Measurements from ENCODE around the gene PGA4.
"Not testable (repeated sequence)": the region's sequence is repeated elsewhere in the genome, so short reads cannot be mapped to it uniquely, and the experiment has no call there.

The PGA4 gene

DNA sequence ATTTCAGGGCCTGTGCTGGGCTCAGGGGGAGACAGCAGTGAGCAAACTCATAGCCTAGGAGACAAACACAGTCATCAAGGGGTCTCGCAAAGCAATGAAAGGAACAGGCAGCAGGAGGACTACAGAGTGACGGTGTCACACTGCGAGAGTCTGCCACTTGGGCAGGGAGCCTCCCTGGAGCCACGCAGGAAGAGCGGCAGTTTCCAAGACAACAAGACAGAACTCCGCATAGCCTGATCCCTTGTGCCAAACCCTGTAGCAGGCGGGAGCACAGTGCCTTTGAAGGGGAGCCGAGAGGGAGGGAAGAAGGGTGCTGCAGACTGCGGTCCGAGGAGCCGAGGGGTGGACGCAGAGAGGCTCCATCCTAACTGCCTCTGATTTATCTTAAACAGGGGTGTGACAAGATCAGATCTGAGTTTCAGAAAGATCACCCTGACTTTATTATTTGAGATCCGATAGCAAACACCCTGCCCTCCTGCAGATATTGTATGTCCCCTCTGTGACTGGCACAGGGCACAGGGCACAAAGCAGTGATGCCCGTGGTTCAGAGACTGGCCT is 17.6 kb upstream of the PGA4 start:
- not testable (repeated sequence) for DNase-seq (ENCODE audit: low read depth, low spot score)

DNA sequence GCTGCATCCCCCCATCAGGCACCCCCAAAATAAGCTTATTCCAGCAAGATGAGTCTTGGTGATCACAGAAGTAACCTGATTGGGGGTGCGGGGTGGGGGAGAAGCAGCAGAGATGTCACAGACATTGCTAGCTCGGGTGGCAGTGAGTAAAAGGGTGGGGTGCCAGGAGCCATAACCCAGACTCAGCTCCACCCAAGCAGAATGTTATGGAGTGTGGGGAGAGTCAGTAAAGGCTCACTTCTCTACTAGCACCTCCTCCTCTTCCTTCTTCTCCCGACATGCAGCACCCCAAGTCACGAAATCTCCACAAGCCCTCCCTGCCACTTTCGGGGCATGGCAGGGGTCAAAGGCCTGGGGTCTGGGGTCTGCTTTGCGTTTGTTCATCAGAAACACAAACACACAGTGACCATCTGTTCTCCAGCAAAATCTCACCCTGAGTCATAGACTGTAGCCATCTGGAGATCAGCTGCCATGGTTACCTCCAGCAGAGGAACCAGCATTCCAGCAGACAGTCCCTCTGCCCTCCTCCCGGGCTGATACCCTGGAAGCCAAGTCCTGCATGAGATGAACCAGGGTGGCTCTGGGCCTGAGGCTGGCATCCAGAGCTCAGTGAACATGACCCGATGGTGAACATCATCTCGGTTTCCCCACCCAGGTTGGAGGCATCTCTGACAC is 14.4 kb upstream of the PGA4 start:
- not testable (repeated sequence) for DNase-seq (ENCODE audit: low read depth, low spot score)

DNA sequence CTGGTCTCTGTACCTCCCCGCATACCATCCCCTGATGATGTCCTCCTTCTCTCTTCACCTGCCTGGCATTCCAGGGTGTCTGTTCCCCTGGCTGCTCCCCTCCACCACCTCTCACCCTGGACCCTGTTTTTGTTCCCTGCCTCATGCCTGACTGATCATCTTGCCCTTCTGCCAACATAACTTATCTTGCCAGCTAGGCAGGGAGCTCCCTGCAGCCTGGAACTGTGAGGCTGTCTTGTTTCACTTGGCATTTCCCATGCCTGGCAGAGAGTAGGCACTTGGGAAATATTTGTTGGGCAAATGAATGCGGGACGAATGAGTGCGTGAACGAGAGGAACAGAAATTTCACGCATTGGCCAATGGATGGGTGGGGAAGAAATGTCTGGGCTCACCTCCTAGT is 11.5 kb upstream of the PGA4 start:
- DNase-seq (ENCODE audit: low read depth, low spot score) = not testable (repeated sequence)

DNA sequence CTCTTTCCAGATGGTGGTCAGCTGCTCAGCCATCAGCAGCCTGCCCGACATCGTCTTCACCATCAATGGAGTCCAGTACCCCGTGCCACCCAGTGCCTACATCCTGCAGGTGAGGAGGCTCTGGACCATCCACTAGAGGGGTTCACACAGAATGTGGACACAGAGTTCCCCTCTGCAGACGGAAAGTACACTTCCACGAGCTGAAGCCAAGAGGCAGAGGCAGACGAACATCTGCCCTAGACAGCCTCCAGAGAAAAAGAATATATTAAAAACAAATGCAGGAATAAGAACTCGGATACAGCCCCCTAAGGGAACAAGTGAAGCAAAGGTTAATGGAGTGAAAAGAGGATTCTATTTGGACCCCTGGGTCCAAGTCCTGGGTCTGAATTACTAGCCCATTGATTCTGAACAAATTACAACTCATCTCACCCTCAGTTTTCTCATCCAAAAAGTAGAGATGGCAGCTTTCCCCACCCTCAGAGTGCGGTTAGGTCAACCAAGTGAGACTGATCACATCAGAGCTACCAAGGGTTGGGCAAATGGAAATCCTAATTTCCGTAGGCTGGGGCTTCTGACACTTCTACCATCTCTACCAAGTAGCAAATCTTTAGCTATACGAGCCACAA is 10.7 kb upstream of the PGA4 start:
- DNase-seq (ENCODE audit: low read depth, low spot score) = not testable (repeated sequence)

DNA sequence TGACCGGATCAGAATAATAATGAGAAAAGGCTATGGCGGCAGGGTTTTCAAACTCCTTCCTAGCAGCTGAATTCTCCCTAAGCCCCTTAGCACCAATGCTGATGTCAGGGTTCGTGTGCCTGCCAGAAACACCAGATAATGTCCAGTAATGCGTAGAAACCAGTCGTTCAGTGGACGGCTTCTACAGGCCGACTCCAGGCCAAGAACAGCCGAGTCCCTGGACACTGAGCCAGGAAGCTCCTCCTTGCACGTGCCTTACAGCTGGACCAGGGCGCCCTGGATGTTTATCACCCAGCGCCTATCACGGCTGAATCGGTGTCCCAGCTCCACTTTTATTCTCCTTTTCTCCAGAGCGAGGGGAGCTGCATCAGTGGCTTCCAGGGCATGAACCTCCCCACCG is 9.9 kb upstream of the PGA4 start:
- not testable (repeated sequence) for DNase-seq (ENCODE audit: low read depth, low spot score)

DNA sequence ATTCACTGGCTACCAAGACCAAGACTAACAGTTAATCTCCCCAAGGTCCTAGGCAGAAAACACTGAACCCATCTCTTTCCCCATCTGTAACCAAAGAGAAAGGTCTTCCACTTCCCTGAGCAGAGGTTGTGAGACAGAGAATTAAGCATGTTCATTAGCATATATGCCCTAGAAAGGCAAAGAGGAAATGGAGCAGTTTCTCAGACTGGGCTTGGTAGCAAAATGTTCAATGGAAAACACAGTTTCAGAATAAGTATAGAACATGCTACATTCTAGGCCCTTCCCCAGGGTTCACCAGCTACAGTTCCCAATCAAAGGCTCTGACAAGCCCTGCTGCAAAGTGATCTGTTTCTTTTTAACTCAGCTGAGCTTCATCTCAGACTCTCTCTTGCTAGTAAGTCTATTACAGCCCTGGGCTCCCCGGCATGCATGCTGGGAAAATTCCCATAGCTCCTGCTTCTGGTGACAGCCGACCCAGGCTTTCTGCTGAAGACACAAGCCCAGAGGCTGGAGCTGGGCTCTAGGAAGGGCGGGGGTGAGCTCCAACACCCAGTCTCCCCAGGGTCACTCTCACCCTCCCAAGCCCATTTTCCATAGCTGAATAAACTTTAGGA is 8.3 kb upstream of the PGA4 start:
- not testable (repeated sequence) for DNase-seq (ENCODE audit: low read depth, low spot score)

DNA sequence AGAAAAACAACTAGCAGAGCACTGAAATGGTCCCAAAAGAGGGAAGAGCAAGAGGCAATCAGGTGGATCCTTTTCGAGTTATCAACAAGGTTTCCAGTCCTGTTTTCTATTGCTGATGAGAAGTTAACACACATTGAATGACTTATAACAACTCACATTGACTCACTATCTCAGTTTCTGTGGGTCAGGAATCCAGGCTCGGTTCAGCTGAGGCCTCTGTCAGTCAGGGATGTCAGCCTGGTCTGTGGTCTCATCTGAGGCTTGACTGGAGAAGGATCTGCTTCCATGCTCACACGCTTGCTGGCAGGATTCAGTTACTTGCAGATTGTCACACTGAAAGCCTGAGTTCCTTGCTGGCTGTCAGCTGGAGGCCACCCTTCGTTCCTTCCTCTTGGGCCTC is 3.8 kb upstream of the PGA4 start:
- DNase-seq (ENCODE audit: low read depth, low spot score) = not testable (repeated sequence)

DNA sequence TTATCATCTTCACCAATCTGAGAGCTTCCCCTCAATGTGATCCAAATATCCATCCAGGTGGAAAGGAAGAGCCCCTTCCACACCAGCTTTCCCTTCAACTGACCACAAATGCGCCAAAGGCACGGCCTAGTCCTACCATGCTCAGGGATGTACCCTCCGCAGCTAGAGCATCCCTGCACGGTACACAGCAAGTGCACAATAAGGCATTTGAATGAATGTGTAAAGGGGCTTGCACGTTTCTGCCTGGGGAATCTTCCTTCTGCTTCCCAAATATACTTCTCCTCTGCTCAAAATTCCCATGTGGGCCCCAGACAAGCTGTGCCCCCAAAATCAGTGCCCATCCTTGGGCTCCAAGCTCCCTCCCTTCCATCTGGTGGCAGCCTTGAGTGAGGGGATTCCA is 3.1 kb upstream of the PGA4 start:
- DNase-seq (ENCODE audit: low read depth, low spot score) = not testable (repeated sequence)

DNA sequence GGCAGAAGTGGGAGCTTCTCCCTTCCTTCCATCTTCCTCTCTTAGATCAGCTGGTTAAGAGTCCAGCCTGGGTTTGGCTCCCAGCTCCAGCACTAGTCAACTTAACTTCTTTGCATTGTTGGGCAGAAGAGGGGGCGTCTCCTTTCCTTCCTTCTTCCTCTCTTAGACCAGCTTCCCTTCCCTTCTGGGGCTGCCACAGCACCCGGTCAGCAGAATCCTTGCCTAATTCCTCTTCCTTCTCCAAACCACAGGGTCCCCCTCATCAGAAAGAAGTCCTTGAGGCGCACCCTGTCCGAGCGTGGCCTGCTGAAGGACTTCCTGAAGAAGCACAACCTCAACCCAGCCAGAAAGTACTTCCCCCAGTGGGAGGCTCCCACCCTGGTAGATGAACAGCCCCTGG is 545 bp downstream of the PGA4 start:
- not testable (repeated sequence) for DNase-seq (ENCODE audit: low read depth, low spot score)

DNA sequence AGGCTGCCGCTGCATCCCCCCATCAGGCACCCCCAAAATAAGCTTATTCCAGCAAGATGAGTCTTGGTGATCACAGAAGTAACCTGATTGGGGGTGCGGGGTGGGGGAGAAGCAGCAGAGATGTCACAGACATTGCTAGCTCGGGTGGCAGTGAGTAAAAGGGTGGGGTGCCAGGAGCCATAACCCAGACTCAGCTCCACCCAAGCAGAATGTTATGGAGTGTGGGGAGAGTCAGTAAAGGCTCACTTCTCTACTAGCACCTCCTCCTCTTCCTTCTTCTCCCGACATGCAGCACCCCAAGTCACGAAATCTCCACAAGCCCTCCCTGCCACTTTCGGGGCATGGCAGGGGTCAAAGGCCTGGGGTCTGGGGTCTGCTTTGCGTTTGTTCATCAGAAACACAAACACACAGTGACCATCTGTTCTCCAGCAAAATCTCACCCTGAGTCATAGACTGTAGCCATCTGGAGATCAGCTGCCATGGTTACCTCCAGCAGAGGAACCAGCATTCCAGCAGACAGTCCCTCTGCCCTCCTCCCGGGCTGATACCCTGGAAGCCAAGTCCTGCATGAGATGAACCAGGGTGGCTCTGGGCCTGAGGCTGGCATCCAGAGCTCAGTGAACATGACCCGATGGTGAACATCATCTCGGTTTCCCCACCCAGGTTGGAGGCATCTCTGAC is 4.5 kb downstream of the PGA4 start:
- not testable (repeated sequence) for DNase-seq (ENCODE audit: low read depth, low spot score)

DNA sequence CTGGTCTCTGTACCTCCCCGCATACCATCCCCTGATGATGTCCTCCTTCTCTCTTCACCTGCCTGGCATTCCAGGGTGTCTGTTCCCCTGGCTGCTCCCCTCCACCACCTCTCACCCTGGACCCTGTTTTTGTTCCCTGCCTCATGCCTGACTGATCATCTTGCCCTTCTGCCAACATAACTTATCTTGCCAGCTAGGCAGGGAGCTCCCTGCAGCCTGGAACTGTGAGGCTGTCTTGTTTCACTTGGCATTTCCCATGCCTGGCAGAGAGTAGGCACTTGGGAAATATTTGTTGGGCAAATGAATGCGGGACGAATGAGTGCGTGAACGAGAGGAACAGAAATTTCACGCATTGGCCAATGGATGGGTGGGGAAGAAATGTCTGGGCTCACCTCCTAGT is 7.3 kb downstream of the PGA4 start:
- not testable (repeated sequence) for DNase-seq (ENCODE audit: low read depth, low spot score)

DNA sequence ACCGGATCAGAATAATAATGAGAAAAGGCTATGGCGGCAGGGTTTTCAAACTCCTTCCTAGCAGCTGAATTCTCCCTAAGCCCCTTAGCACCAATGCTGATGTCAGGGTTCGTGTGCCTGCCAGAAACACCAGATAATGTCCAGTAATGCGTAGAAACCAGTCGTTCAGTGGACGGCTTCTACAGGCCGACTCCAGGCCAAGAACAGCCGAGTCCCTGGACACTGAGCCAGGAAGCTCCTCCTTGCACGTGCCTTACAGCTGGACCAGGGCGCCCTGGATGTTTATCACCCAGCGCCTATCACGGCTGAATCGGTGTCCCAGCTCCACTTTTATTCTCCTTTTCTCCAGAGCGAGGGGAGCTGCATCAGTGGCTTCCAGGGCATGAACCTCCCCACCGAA is 8.9 kb downstream of the PGA4 start:
- not testable (repeated sequence) for DNase-seq (ENCODE audit: low read depth, low spot score)

DNA sequence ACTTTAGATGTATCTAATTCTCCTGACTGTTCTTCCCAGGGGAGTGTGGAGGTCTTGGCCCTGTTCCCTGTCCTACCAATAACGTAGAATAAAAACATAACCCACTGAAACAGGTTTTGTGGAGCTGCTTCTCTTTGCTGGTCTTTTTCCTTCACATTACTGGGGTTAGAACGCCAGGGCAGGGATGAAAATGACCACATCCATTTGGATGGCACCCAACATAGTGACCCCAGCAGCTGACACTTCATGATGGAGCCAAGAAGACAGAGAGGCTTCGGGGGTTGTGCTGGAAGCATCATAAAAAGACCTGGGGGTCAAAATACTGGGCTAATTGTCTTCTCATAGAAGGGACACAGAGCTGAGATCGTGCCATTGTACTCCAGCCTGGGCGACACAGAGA is 9.4 kb downstream of the PGA4 start:
- DNase-seq (ENCODE audit: low read depth, low spot score) = not testable (repeated sequence)

DNA sequence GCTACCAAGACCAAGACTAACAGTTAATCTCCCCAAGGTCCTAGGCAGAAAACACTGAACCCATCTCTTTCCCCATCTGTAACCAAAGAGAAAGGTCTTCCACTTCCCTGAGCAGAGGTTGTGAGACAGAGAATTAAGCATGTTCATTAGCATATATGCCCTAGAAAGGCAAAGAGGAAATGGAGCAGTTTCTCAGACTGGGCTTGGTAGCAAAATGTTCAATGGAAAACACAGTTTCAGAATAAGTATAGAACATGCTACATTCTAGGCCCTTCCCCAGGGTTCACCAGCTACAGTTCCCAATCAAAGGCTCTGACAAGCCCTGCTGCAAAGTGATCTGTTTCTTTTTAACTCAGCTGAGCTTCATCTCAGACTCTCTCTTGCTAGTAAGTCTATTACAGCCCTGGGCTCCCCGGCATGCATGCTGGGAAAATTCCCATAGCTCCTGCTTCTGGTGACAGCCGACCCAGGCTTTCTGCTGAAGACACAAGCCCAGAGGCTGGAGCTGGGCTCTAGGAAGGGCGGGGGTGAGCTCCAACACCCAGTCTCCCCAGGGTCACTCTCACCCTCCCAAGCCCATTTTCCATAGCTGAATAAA is 10.5 kb downstream of the PGA4 start:
- DNase-seq (ENCODE audit: low read depth, low spot score) = not testable (repeated sequence)

DNA sequence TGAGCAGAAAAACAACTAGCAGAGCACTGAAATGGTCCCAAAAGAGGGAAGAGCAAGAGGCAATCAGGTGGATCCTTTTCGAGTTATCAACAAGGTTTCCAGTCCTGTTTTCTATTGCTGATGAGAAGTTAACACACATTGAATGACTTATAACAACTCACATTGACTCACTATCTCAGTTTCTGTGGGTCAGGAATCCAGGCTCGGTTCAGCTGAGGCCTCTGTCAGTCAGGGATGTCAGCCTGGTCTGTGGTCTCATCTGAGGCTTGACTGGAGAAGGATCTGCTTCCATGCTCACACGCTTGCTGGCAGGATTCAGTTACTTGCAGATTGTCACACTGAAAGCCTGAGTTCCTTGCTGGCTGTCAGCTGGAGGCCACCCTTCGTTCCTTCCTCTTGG is 15.0 kb downstream of the PGA4 start:
- not testable (repeated sequence) for DNase-seq (ENCODE audit: low read depth, low spot score)

DNA sequence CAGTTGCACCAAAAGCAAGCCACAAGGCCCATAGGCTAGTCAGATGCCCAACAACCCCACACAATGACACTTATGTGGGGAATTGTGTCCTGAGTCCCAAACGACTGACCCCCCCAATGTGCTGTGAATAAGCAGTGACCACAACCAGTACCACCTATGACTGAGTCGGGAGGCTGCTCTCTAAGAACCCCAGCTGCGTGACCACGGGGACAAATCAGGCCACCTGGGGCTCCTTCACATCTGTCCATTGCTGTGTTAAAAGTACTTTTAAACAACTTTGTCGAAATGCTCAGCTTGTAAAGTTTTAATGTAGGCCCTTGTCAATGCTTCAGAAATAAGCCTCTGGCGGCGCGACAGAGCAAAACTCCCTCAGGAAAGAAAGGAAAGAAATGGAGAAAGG is 18.1 kb downstream of the PGA4 start:
- DNase-seq (ENCODE audit: low read depth, low spot score) = not testable (repeated sequence)

DNA sequence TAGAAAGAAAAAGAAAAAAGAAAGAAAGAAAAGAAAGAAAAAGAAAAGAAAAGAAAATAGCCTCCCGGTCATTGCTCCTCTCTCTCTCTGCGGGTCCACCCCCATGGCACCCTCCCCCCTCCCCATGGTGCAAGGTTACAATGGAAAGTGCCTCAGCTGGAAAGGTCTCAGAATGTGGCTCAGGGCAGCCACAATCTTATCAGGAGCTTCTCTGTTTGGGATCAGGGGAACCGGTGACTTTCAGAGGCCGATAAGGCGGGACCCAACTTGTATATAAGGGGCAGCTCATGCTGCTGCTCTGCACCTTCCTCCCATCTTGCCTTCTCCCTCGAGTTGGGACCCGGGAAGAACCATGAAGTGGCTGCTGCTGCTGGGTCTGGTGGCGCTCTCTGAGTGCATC is 18.7 kb downstream of the PGA4 start, which contains the start of gene PGA5:
Gene PGA5, plus strand, starts transcription at position 301 of the 400 bp plus-strand sequence. Its CDS starts 52 bp downstream, at position 353.
- DNase-seq (ENCODE audit: low read depth, low spot score) = not testable (repeated sequence)

DNA sequence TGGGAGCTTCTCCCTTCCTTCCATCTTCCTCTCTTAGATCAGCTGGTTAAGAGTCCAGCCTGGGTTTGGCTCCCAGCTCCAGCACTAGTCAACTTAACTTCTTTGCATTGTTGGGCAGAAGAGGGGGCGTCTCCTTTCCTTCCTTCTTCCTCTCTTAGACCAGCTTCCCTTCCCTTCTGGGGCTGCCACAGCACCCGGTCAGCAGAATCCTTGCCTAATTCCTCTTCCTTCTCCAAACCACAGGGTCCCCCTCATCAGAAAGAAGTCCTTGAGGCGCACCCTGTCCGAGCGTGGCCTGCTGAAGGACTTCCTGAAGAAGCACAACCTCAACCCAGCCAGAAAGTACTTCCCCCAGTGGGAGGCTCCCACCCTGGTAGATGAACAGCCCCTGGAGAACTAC is 19.4 kb downstream of the PGA4 start:
- not testable (repeated sequence) for DNase-seq (ENCODE audit: low read depth, low spot score)

DNA sequence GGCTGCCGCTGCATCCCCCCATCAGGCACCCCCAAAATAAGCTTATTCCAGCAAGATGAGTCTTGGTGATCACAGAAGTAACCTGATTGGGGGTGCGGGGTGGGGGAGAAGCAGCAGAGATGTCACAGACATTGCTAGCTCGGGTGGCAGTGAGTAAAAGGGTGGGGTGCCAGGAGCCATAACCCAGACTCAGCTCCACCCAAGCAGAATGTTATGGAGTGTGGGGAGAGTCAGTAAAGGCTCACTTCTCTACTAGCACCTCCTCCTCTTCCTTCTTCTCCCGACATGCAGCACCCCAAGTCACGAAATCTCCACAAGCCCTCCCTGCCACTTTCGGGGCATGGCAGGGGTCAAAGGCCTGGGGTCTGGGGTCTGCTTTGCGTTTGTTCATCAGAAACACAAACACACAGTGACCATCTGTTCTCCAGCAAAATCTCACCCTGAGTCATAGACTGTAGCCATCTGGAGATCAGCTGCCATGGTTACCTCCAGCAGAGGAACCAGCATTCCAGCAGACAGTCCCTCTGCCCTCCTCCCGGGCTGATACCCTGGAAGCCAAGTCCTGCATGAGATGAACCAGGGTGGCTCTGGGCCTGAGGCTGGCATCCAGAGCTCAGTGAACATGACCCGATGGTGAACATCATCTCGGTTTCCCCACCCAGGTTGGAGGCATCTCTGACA is 23.3 kb downstream of the PGA4 start:
- not testable (repeated sequence) for DNase-seq (ENCODE audit: low read depth, low spot score)

DNA sequence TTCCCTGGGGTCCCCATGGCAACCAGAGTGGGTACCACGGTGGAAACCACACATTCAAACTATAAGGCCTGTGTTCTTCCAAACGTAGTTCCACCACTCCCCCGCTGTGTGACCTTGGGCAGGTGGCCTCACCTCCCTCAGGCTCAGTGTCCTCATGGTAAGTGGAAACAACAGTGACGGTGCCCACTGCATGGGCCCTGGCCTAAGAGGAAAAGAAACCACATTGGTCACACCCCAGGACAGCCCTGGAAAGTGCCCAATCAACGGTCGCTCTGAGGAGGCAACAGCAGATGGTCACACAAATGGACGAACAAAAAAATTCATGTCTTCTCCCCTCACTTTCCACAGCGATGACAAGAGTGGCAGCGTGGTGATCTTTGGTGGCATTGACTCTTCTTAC is 25.9 kb downstream of the PGA4 start:
- not testable (repeated sequence) for DNase-seq (ENCODE audit: low read depth, low spot score)

DNA sequence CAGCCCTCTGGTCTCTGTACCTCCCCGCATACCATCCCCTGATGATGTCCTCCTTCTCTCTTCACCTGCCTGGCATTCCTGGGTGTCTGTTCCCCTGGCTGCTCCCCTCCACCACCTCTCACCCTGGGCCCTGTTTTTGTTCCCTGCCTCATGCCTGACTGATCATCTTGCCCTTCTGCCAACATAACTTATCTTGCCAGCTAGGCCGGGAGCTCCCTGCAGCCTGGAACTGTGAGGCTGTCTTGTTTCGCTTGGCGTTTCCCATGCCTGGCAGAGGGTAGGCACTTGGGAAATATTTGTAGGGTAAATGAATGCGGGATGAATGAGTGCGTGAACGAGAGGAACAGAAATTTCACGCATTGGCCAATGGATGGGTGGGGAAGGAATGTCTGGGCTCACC is 27.1 kb downstream of the PGA4 start:
- not testable (repeated sequence) for DNase-seq (ENCODE audit: low read depth, low spot score)

Data from activated naive CD8-positive, alpha-beta T cell treated with anti-CD3 and anti-CD28 coated beads, Interleukin-2, amount 50 U/mL, for 16 hours (primary cell).